Spleen (tissue), 7 donors: ENCODE data around the gene ALCAM.

Experiments used
- CTCF ChIP-seq, 11 experiments: fragments of 200-600 bp in 7 of 11; fragments of 450-650 bp in 4 of 11; sonication (generic) in 4 of 11; IDR thresholded peaks in 8 of 11; conservative IDR thresholded peaks in 3 of 11; 1 replicate in 7 of 11; 2 replicates in 4 of 11; pipeline versions ENCODE4 v1.4.0 to v1.8.0; 2016 to 2021; ENCODE audit warnings: antibody characterized with exemption in 11 of 11, inconsistent platforms in 4 of 11, mild to moderate bottlenecking in 1 of 11
- POLR2A ChIP-seq, 3 donors: fragments of 450-650 bp; IDR thresholded peaks; one replicate each; pipeline ENCODE4 v1.5.1; 2017; ENCODE audit warnings: antibody characterized with exemption in 3 of 3, mild to moderate bottlenecking in 1 of 3
- donor health status: DM: no; HTN: no; CAD: no; lungs with moderate emphysema.
- donor health status: DM: no; HTN: no; CAD: no.
- donor health status: DM: no; HTN: no; CAD: no.

DNA sequence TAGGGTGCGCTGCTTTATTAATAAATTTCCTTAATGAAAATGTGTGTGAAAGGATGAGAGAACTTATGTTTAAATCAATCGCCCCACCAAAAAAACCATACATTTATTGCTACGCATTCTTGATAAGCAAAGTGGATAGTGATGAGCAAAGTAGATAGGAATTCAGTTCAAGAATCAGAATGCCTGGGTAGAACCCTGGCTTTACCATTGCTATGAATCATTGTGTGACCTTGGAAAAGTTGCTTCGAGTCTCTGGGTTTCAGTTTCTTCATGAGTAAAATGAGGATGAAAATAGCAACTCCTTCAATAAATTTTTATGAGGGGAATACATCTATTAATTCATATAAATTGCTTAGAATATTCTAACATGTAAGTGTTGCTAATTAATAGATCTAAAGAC is 2.6 kb upstream of the ALCAM start:
- TF ChIP-seq POLR2A (IDR thresholded peaks at IDR 0.05) (no peak), CTCF (IDR thresholded peaks at IDR 0.05 in 8 of 11, conservative IDR thresholded peaks at IDR 0.05 in 3 of 11) (no peak)
